Measurements from ENCODE around the gene SLITRK5. TPM values are rescaled to one million over a fixed set of nuclear protein-coding genes. Genes with fewer than 3 reads are reported as not detected.

Gene SLITRK5
- total RNA-seq, 1 experiment from 2014 or later: under 0.01 TPM

- DNase-seq (ENCODE audit: low read depth): no peak
These were observed 38.8 kb downstream of the SLITRK5 start for GRCh38 chr13:87709947-87710346.

GRCh38 chr13:87712012-87712411 is 40.8 kb downstream of the SLITRK5 start:
- DNase-seq (ENCODE audit: low read depth): no peak

Measured in Daoy (cell line).